Transverse colon (tissue), 3 donors: Measurements from ENCODE around the gene ARHGEF16.

Source experiments
- CTCF ChIP-seq, 5 experiments: fragments of 200-600 bp in 3 of 5; fragments of 450-650 bp in 2 of 5; sonication (generic) in 3 of 5; IDR thresholded peaks; 1 replicate in 2 of 5; 2 replicates in 3 of 5; pipeline ENCODE4 v1.5.1; 2016 to 2017; ENCODE audit warnings: antibody characterized with exemption in 5 of 5, inconsistent platforms in 3 of 5, mild to moderate bottlenecking in 2 of 5, moderate library complexity in 1 of 5
- EP300 ChIP-seq: sonication (generic); formaldehyde crosslinking; IDR thresholded peaks from one replicate; pipeline ENCODE4 v1.6.1; 2017; ENCODE audit warnings: antibody characterized with exemption, low read depth
- POLR2A ChIP-seq: fragments of 450-650 bp; IDR thresholded peaks from one replicate; pipeline ENCODE4 v1.6.1; 2016; ENCODE audit warnings: antibody characterized with exemption, mild to moderate bottlenecking, moderate library complexity

DNA sequence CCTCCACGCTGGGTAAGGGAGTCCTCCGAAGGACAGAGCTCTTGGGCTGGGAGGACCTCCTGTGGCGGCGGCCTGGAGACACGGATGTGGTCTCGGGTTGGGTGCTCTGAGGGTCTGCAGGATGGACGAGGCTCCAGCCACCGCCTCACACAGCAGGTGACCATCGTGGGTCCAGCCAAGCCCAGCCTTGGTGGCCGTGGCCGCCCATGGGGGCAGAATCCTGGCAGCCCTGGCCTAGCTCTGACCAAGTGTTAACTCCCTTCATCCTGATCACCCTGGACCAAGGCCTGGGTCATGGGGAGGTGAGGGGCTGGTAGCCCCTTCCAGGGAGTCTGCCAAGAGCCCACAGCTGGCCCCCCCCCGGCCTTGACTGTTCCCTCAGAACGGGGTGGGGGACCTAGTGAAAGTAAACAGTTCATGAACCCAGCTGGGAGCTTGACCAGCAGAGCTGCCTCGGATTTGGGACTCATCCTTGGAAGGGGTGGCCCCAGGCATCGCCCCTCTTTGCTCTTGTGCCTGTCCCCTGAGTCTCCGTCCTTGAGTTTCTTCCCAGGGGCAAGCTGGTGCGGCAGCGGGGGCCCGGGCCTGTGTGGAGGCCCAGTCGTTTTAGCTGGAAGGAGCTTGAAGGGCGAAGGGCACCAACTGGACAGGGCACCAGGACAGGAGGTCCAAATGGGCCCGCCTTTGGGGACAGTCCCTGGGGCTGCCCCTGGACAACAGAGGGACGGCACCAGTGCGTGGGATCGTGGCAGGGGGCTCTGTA, 17.8 kb downstream of the ARHGEF16 start:
- TF ChIP-seq CTCF (IDR thresholded peaks at IDR 0.05) = no peak
- no peak for TF ChIP-seq POLR2A
- no peak for TF ChIP-seq EP300
